Measurements from ENCODE around the gene MTSS2.

Gene MTSS2

DNA sequence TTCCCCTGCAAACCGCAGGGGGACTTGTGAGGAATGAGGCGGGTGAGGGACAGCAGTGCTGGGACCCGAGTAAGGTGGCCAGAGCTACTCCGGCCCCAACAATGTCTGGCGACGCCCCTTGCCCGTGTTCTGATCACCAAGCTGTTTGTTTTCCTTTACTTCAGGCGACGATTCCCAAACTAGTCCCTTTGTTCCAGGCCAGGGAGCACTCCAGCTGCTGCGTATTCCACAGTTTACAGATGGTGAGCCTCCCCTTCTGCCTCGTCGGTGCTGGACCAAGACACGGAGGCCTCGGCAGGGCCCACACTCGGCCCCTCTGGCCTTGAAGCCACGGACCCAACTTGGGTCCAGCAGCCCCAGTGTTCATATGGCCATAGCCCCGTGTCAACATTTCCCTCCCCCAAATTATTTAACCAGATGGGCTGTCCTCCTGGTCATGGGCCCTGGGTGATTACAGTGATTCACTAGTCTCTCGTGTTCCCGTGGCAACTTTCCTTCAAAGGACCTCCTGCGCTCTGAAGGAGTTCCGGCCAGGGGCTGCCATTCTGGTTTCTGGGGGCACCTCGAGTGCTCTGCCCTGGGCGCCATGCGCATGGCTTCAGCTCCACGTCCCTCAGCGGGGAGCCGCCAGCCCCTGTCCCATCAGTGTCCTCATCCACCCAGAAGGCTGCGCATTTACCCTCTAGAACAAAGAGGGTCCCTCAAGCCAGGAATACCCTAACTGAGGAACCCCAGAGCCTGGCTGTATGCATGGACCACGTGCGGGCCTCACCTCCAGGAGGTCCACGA, 24.8 kb upstream of the MTSS2 start:
- Histone ChIP-seq H3K79me2 (ENCODE audit: insufficient read depth, low read depth) (no peaks in the 10 kb centered on the region), H3K4me1 (ENCODE audit: low read depth, poor library complexity, severe bottlenecking) (no peaks in the 10 kb centered on the region), H3K4me3 (IDR thresholded peaks at IDR 0.05; ENCODE audit: insufficient read depth, low read depth, low read length) (no peak overlapping the region), H2AFZ (ENCODE audit: low read depth) (no peak overlapping the region), H3K9ac (no peak overlapping the region), H3K36me3 (ENCODE audit: insufficient read depth) (no peaks in the 10 kb centered on the region), H4K20me1 (ENCODE audit: insufficient read depth) (no peaks in the 10 kb centered on the region), H3K27ac (no peak overlapping the region), H3K27me3 (ENCODE audit: insufficient read depth, low read depth) (no peaks in the 10 kb centered on the region), H3K4me2 (no peak overlapping the region)
- TF ChIP-seq, protein P1, sequence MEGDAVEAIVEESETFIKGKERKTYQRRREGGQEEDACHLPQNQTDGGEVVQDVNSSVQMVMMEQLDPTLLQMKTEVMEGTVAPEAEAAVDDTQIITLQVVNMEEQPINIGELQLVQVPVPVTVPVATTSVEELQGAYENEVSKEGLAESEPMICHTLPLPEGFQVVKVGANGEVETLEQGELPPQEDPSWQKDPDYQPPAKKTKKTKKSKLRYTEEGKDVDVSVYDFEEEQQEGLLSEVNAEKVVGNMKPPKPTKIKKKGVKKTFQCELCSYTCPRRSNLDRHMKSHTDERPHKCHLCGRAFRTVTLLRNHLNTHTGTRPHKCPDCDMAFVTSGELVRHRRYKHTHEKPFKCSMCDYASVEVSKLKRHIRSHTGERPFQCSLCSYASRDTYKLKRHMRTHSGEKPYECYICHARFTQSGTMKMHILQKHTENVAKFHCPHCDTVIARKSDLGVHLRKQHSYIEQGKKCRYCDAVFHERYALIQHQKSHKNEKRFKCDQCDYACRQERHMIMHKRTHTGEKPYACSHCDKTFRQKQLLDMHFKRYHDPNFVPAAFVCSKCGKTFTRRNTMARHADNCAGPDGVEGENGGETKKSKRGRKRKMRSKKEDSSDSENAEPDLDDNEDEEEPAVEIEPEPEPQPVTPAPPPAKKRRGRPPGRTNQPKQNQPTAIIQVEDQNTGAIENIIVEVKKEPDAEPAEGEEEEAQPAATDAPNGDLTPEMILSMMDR (conservative IDR thresholded peaks at IDR 0.05; ENCODE audit: low read depth, low read length) = no peak

DNA sequence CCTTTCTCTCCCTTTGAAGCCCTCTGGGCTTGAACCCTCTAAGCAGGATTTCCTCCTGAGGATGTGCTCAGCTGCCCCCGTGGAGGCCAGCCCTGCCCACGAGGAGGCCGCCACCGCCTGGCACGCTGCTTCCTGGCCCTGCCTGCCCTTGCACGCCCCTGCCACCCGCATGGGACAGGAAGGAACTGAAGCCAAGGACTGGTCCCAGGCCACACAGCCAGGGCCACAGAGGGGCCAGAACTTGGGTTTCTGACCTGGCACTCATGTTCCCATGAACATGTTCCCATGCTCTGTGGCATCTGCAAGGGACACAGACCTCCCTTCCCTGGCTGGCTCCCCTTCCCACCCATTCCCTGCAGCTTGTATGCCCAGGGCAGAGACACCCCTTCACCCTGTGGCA, 24.1 kb upstream of the MTSS2 start:
- no peak overlapping the region for H3K4me2 ChIP-seq
- no peak overlapping the region for H2AFZ ChIP-seq (ENCODE audit: low read depth)
- H3K36me3 ChIP-seq (ENCODE audit: insufficient read depth) = no peaks in the 10 kb centered on the region
- no peak overlapping the region for H3K4me3 ChIP-seq (IDR thresholded peaks at IDR 0.05; ENCODE audit: insufficient read depth, low read depth, low read length)
- TF ChIP-seq, protein P1 (conservative IDR thresholded peaks at IDR 0.05; ENCODE audit: low read depth, low read length) = no peak
- H3K79me2 ChIP-seq (ENCODE audit: insufficient read depth, low read depth) = no peaks in the 10 kb centered on the region
- no peaks in the 10 kb centered on the region for H4K20me1 ChIP-seq (ENCODE audit: insufficient read depth)
- H3K4me1 ChIP-seq (ENCODE audit: low read depth, poor library complexity, severe bottlenecking) = no peaks in the 10 kb centered on the region
- no peak overlapping the region for H3K27ac ChIP-seq
- H3K9ac ChIP-seq = no peak overlapping the region
- H3K27me3 ChIP-seq (ENCODE audit: insufficient read depth, low read depth) = no peaks in the 10 kb centered on the region

DNA sequence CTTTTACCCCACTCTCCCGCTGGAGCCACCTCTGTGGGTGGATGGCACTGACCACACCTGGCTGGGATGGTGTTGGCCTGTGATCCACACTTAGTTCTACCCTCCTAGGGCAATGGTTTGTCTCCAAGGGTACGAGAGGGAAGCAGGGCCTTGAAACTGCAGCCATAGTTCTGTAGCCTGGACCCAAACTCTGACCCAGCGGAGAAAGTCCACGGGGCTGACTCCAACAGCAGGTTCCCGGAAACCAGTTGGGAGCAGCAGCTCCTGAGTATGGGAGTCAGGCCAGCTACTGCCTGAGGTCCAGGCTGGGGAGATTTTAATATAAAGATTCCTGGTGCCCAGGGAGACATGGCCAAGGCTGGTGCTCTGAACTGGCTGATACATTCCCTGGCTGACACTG, 23.6 kb upstream of the MTSS2 start:
- H3K4me3 ChIP-seq (IDR thresholded peaks at IDR 0.05; ENCODE audit: insufficient read depth, low read depth, low read length) = no peak overlapping the region
- H3K27ac ChIP-seq = no peak overlapping the region
- H2AFZ ChIP-seq (ENCODE audit: low read depth) = no peak overlapping the region
- no peak overlapping the region for H3K4me2 ChIP-seq
- no peak overlapping the region for H3K9ac ChIP-seq
- no peaks in the 10 kb centered on the region for H3K36me3 ChIP-seq (ENCODE audit: insufficient read depth)
- H3K79me2 ChIP-seq (ENCODE audit: insufficient read depth, low read depth) = no peaks in the 10 kb centered on the region
- TF ChIP-seq, protein P1 (conservative IDR thresholded peaks at IDR 0.05; ENCODE audit: low read depth, low read length) = no peak
- no peaks in the 10 kb centered on the region for H4K20me1 ChIP-seq (ENCODE audit: insufficient read depth)
- H3K27me3 ChIP-seq (ENCODE audit: insufficient read depth, low read depth) = no peaks in the 10 kb centered on the region
- H3K4me1 ChIP-seq (ENCODE audit: low read depth, poor library complexity, severe bottlenecking) = no peaks in the 10 kb centered on the region

DNA sequence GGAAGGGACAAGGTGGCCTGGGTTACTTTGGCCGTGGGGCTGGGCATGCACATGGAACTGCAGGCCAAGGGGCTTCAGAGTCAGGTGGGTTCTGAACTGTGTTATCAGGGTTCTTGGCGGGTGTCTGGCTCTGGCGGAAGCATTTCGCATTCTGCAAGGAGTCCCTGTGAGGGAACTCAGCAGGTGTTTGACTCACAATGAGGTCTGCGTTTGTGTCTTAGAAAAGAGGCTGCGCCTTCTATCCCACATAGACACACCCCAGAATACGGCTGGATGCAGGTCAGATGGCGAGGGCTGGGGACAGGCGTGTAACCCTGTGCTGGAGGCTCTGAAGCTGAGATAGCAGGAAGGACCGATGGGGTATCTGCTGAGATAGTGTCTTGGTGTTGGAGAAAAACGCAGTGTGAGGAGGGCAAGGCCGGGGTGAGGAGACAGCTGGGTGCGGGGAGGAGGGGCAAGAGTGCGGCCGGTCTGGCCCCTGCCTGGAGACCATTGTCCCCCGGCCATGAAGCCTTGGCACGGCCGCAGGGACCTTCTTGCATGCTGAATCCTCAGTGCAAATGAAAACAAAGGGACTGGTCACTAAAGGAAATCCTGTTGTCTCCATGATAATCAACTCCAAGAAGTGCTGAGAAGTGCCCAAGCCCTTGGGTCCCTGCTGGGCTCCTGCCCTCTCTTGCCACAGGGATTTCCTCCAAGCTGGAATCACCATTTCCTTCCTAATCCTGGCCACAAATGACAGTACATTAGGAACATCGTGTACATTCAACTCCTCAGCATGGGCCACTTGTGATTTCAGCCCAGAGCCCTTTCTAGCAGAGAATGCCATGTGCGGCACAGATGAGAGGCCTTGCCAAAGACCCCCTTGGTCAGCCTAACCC, 22.8 kb upstream of the MTSS2 start:
- Histone ChIP-seq H3K36me3 (ENCODE audit: insufficient read depth) (no peaks in the 10 kb centered on the region), H3K4me1 (ENCODE audit: low read depth, poor library complexity, severe bottlenecking) (no peaks in the 10 kb centered on the region), H3K4me3 (IDR thresholded peaks at IDR 0.05; ENCODE audit: insufficient read depth, low read depth, low read length) (no peak overlapping the region), H3K27me3 (ENCODE audit: insufficient read depth, low read depth) (no peaks in the 10 kb centered on the region), H3K27ac (no peak overlapping the region), H3K4me2 (no peak overlapping the region), H4K20me1 (ENCODE audit: insufficient read depth) (no peaks in the 10 kb centered on the region), H2AFZ (ENCODE audit: low read depth) (no peak overlapping the region), H3K9ac (no peak overlapping the region), H3K79me2 (ENCODE audit: insufficient read depth, low read depth) (no peaks in the 10 kb centered on the region)
- TF ChIP-seq, protein P1 (conservative IDR thresholded peaks at IDR 0.05; ENCODE audit: low read depth, low read length) = no peak

All from KMS-11 (cell line).